Karpas-422 (cell line): ENCODE results near the gene CLCN4. TPM values are rescaled to one million over a fixed set of nuclear protein-coding genes. Genes with fewer than 3 reads are reported as not detected.

Experiments used
- DNase-seq: peaks from one replicate; pipeline ENCODE4 v3.0.0-alpha.2; 2015
- H2AFZ ChIP-seq: fragments of 200-600 bp; sonication (generic); 2 replicates; pipeline ENCODE4 v1.6.1; 2014; ENCODE audit warnings: antibody characterized with exemption, low read length, mixed read lengths
- H3K27ac ChIP-seq: fragments of 200-600 bp; sonication (generic); 2 replicates; pipeline ENCODE4 v1.5.1; 2014; ENCODE audit warnings: mild to moderate bottlenecking, low read length, moderate library complexity
- H3K27me3 ChIP-seq: fragments of 200-600 bp; sonication (generic); 2 replicates; pipeline ENCODE4 v1.6.1; 2014; ENCODE audit warnings: low read length, mixed read lengths
- H3K36me3 ChIP-seq: fragments of 200-600 bp; sonication (generic); 2 replicates; pipeline ENCODE4 v1.6.1; 2014; ENCODE audit warnings: low read length, mixed read lengths; ENCODE audit not compliant: insufficient read depth
- H3K4me1 ChIP-seq: fragments of 200-600 bp; sonication (generic); 2 replicates; pipeline ENCODE4 v1.6.1; 2014; ENCODE audit warnings: mild to moderate bottlenecking, low read length, mixed read lengths
- H3K4me2 ChIP-seq: fragments of 200-600 bp; sonication (generic); 2 replicates; pipeline ENCODE4 v1.6.1; 2014; ENCODE audit warnings: low read length, low read depth, mild to moderate bottlenecking; ENCODE audit not compliant: poor library complexity, severe bottlenecking
- H3K4me3 ChIP-seq: fragments of 200-600 bp; sonication (generic); 2 replicates; pipeline ENCODE4 v1.5.1; 2014; ENCODE audit warnings: mild to moderate bottlenecking, antibody characterized with exemption, low read length, mixed read lengths
- H3K79me2 ChIP-seq: fragments of 200-600 bp; sonication (generic); 2 replicates; pipeline ENCODE4 v1.6.1; 2014; ENCODE audit warnings: mild to moderate bottlenecking, low read length, mixed read lengths
- H3K9ac ChIP-seq: fragments of 200-600 bp; sonication (generic); 2 replicates; pipeline ENCODE4 v1.6.0; 2014; ENCODE audit warnings: low read length
- H3K9me2 ChIP-seq: fragments of 200-600 bp; sonication (generic), shearing (Covaris generic); replicated peaks from 2 replicates; pipeline ENCODE4 v1.6.0; 2014; ENCODE audit warnings: mild to moderate bottlenecking, low read length, moderate library complexity; ENCODE audit not compliant: insufficient read depth
- H3K9me3 ChIP-seq: fragments of 300-700, 200-600 bp; sonication (generic); 2 replicates; pipeline ENCODE4 v1.6.1; 2014; ENCODE audit warnings: low read length, mixed read lengths
- H4K20me1 ChIP-seq: fragments of 200-600 bp; sonication (generic); 2 replicates; pipeline ENCODE4 v1.6.1; 2014; ENCODE audit warnings: mild to moderate bottlenecking, antibody characterized with exemption, low read length, low read depth; ENCODE audit not compliant: insufficient read depth
- total RNA-seq: library from RNA; depleted of rRNA; stranded (reverse); fragments of >200 nt; shearing (Covaris generic); gene quantifications from 2 replicates; pipeline ENCODE4 v1.2.3, GENCODE V29; 2014; ENCODE audit warnings: low replicate concordance

CLCN4 gene
- total RNA-seq, 1 experiment from 2014 or later = 6.3 TPM

- H3K36me3 ChIP-seq = no peaks in the 10 kb centered on the region
- no peak overlapping the region for H2AFZ ChIP-seq
- H4K20me1 ChIP-seq = no peaks in the 10 kb centered on the region
- no peak overlapping the region for H3K27ac ChIP-seq
- H3K4me3 ChIP-seq = no peak overlapping the region
- H3K79me2 ChIP-seq = no peaks in the 10 kb centered on the region
- H3K4me2 ChIP-seq = no peak overlapping the region
- H3K9me2 ChIP-seq = no peaks in the 10 kb centered on the region
- peaks cover 12% of the 10 kb centered on the region for H3K4me1 ChIP-seq
- no peaks in the 10 kb centered on the region for H3K27me3 ChIP-seq
- no peak for DNase-seq
- no peaks in the 10 kb centered on the region for H3K9me3 ChIP-seq
- H3K9ac ChIP-seq = no peak overlapping the region
Observed at GRCh38 chrX:10233173-10233572, 76.4 kb downstream of the CLCN4 start.

- no peaks in the 10 kb centered on the region for H3K79me2 ChIP-seq
- H3K9me2 ChIP-seq = no peaks in the 10 kb centered on the region
- no peaks in the 10 kb centered on the region for H4K20me1 ChIP-seq
- H3K4me2 ChIP-seq = no peak overlapping the region
- H3K4me3 ChIP-seq = no peak overlapping the region
- no peak overlapping the region for H2AFZ ChIP-seq
- H3K27ac ChIP-seq = no peak overlapping the region
- H3K36me3 ChIP-seq = no peaks in the 10 kb centered on the region
- H3K27me3 ChIP-seq = no peaks in the 10 kb centered on the region
- H3K9ac ChIP-seq = no peak overlapping the region
- no peaks in the 10 kb centered on the region for H3K9me3 ChIP-seq
- peaks cover 12% of the 10 kb centered on the region for H3K4me1 ChIP-seq
- DNase-seq = no peak
Observed at GRCh38 chrX:10233696-10234095, 76.9 kb downstream of the CLCN4 start.

GRCh38 chrX:10235851-10236250, 79.1 kb downstream of the CLCN4 start:
- no peaks in the 10 kb centered on the region for H3K9me2 ChIP-seq
- no peak overlapping the region for H3K4me3 ChIP-seq
- peaks cover 12% of the 10 kb centered on the region for H3K4me1 ChIP-seq
- DNase-seq = no peak
- H3K27me3 ChIP-seq = no peaks in the 10 kb centered on the region
- H3K9ac ChIP-seq = no peak overlapping the region
- no peaks in the 10 kb centered on the region for H3K9me3 ChIP-seq
- no peaks in the 10 kb centered on the region for H4K20me1 ChIP-seq
- H3K36me3 ChIP-seq = no peaks in the 10 kb centered on the region
- no peak overlapping the region for H2AFZ ChIP-seq
- no peak overlapping the region for H3K4me2 ChIP-seq
- H3K79me2 ChIP-seq = no peaks in the 10 kb centered on the region
- no peak overlapping the region for H3K27ac ChIP-seq

- Histone ChIP-seq H3K4me2 (no peak overlapping the region), H3K27me3 (no peaks in the 10 kb centered on the region), H3K27ac (no peak overlapping the region), H3K9me3 (no peaks in the 10 kb centered on the region), H2AFZ (no peak overlapping the region), H3K4me1 (peaks cover 5% of the 10 kb centered on the region), H4K20me1 (no peaks in the 10 kb centered on the region), H3K9ac (no peak overlapping the region), H3K36me3 (no peaks in the 10 kb centered on the region), H3K79me2 (no peaks in the 10 kb centered on the region), H3K4me3 (no peak overlapping the region), H3K9me2 (no peaks in the 10 kb centered on the region)
- DNase-seq = no peak
Observed at GRCh38 chrX:10237241-10237640, 80.5 kb downstream of the CLCN4 start.

- H2AFZ ChIP-seq = no peak overlapping the region
Observed at GRCh38 chrX:10239611-10240064, 82.9 kb downstream of the CLCN4 start.

GRCh38 chrX:10240918-10241317, 84.1 kb downstream of the CLCN4 start:
- no peaks in the 10 kb centered on the region for H4K20me1 ChIP-seq
- H2AFZ ChIP-seq = no peak overlapping the region
- H3K9me3 ChIP-seq = no peaks in the 10 kb centered on the region
- no peak overlapping the region for H3K27ac ChIP-seq
- H3K79me2 ChIP-seq = no peaks in the 10 kb centered on the region
- H3K4me1 ChIP-seq = no peaks in the 10 kb centered on the region
- H3K4me3 ChIP-seq = no peak overlapping the region
- H3K36me3 ChIP-seq = no peaks in the 10 kb centered on the region
- H3K9me2 ChIP-seq = no peaks in the 10 kb centered on the region
- H3K27me3 ChIP-seq = no peaks in the 10 kb centered on the region
- no peak overlapping the region for H3K4me2 ChIP-seq
- no peak for DNase-seq
- no peak overlapping the region for H3K9ac ChIP-seq

More at GRCh38 chrX:10239611-10240064, 82.9 kb downstream of the CLCN4 start:
- H3K4me2 ChIP-seq = no peak overlapping the region
- H3K4me3 ChIP-seq = no peak overlapping the region
- no peaks in the 10 kb centered on the region for H3K9me3 ChIP-seq
- no peak overlapping the region for H3K9ac ChIP-seq
- H3K4me1 ChIP-seq = no peaks in the 10 kb centered on the region
- H3K36me3 ChIP-seq = no peaks in the 10 kb centered on the region
- H3K27ac ChIP-seq = no peak overlapping the region
- no peak for DNase-seq
- H3K27me3 ChIP-seq = no peaks in the 10 kb centered on the region
- H3K9me2 ChIP-seq = no peaks in the 10 kb centered on the region
- H3K79me2 ChIP-seq = no peaks in the 10 kb centered on the region
- no peaks in the 10 kb centered on the region for H4K20me1 ChIP-seq

- Histone ChIP-seq H3K9ac (no peak overlapping the region), H3K9me3 (no peaks in the 10 kb centered on the region), H3K79me2 (no peaks in the 10 kb centered on the region), H3K36me3 (no peaks in the 10 kb centered on the region), H3K4me1 (no peaks in the 10 kb centered on the region), H3K27ac (no peak overlapping the region), H3K9me2 (no peaks in the 10 kb centered on the region), H2AFZ (no peak overlapping the region), H3K27me3 (no peaks in the 10 kb centered on the region), H4K20me1 (no peaks in the 10 kb centered on the region), H3K4me3 (no peak overlapping the region), H3K4me2 (no peak overlapping the region)
- DNase-seq = no peak
Observed at GRCh38 chrX:10242026-10242425, 85.3 kb downstream of the CLCN4 start.

GRCh38 chrX:10243106-10243505, 86.3 kb downstream of the CLCN4 start:
- Histone ChIP-seq H3K4me1 (no peaks in the 10 kb centered on the region), H3K36me3 (no peaks in the 10 kb centered on the region), H3K4me2 (no peak overlapping the region), H3K27me3 (no peaks in the 10 kb centered on the region), H2AFZ (no peak overlapping the region), H3K27ac (no peak overlapping the region), H3K9ac (no peak overlapping the region), H3K9me2 (no peaks in the 10 kb centered on the region), H3K79me2 (no peaks in the 10 kb centered on the region), H3K9me3 (no peaks in the 10 kb centered on the region), H4K20me1 (no peaks in the 10 kb centered on the region), H3K4me3 (no peak overlapping the region)
- DNase-seq = no peak
